GM12872 (cell line): ENCODE results near the gene SEC14L6.

Experiments
- CTCF ChIP-seq: IDR thresholded peaks from 3 replicates; pipeline ENCODE4 v1.5.1; 2011; ENCODE audit warnings: low read depth, mild to moderate bottlenecking, low read length, moderate library complexity; ENCODE audit not compliant: insufficient read depth

The SEC14L6 gene

GRCh38 chr22:30582051-30582450, 35.5 kb upstream of the SEC14L6 start:
- TF ChIP-seq CTCF, result no peak

- no peak for TF ChIP-seq CTCF
Observed at GRCh38 chr22:30580896-30581295, 34.4 kb upstream of the SEC14L6 start.

- TF ChIP-seq CTCF, result no peak
Observed at GRCh38 chr22:30578481-30578880, 31.9 kb upstream of the SEC14L6 start.

- no peak for TF ChIP-seq CTCF
Observed at GRCh38 chr22:30575859-30576258, 29.3 kb upstream of the SEC14L6 start.

GRCh38 chr22:30574997-30575671, 28.6 kb upstream of the SEC14L6 start:
- no peak for TF ChIP-seq CTCF

- no peak for TF ChIP-seq CTCF
Observed at GRCh38 chr22:30574095-30574981, 27.8 kb upstream of the SEC14L6 start, which contains the start of gene GAL3ST1. Gene GAL3ST1, minus strand, starts transcription at chr22:30574665. Its CDS starts 17,273 bp downstream, at chr22:30557392.

GRCh38 chr22:30573594-30574094, 27.1 kb upstream of the SEC14L6 start:
- TF ChIP-seq CTCF, result no peak
